Endothelial cell of umbilical vein (primary cell): ENCODE data around the gene TEX36. TPM values are rescaled to one million over a fixed set of nuclear protein-coding genes. Genes with fewer than 3 reads are reported as not detected.

Source experiments
- BruUV-seq: library from RNA; stranded (reverse); fragments of 400-500 nt; replicated peaks from 2 replicates; lab custom pipeline; 2021; lab: Mats Ljungman, UMichigan
- CTCF ChIA-PET: fragments of 300-600, 350-600 bp; sonication (Branson Sonifier 250); formaldehyde crosslinking; loops from one replicate; lab custom pipeline; 2021; ENCODE audit warnings: antibody characterized with exemption, inconsistent platforms; lab: Charles Lee
- POLR2A ChIA-PET: fragments of 300-600, 350-600 bp; sonication (Branson Sonifier 250); formaldehyde crosslinking; loops from one replicate; lab custom pipeline; 2021; ENCODE audit warnings: antibody characterized with exemption, inconsistent platforms; lab: Charles Lee
- DNase-seq: peaks from one replicate; pipeline ENCODE4 v3.0.0-alpha.2; 2011; ENCODE audit warnings: low read depth, low spot score
- FAIRE-seq: peaks from 2 replicates; lab custom pipeline; 2011; peaks lifted over from hg19 to GRCh38; lab: Jason Lieb, UNC
- H2AFZ ChIP-seq: 2 replicates; pipeline ENCODE4 v1.6.0; 2012; ENCODE audit warnings: low read depth, low read length, control low read depth, inconsistent platforms
- H3K27ac ChIP-seq: 2 replicates; pipeline ENCODE4 v1.5.1; 2011; ENCODE audit warnings: low read depth, mild to moderate bottlenecking, control low read depth, low read length, moderate library complexity; ENCODE audit not compliant: insufficient read depth
- H3K27me3 ChIP-seq, 2 experiments: 2 replicates each; pipeline versions ENCODE4 v1.6.0 to v1.6.1; 2011; ENCODE audit warnings: low read length in 2 of 2, mixed read lengths in 1 of 2; ENCODE audit not compliant: control insufficient read depth in 2 of 2, insufficient read depth in 2 of 2
- H3K36me3 ChIP-seq, 2 experiments: 2 replicates in 1 of 2; 3 replicates in 1 of 2; pipeline ENCODE4 v1.5.1; 2011; ENCODE audit warnings: low read length in 2 of 2, mild to moderate bottlenecking in 1 of 2, moderate library complexity in 1 of 2; ENCODE audit not compliant: control insufficient read depth in 2 of 2, insufficient read depth in 2 of 2; ENCODE audit errors: extremely low read depth in 1 of 2
- H3K4me1 ChIP-seq: 3 replicates; pipeline ENCODE4 v1.5.1; 2011; ENCODE audit warnings: mild to moderate bottlenecking, low read length; ENCODE audit not compliant: control insufficient read depth, insufficient read depth; ENCODE audit errors: extremely low read depth
- H3K4me2 ChIP-seq: 2 replicates; pipeline ENCODE4 v1.6.1; 2011; ENCODE audit warnings: low read length, control low read depth, mixed read lengths; ENCODE audit not compliant: insufficient read depth
- H3K4me3 ChIP-seq, 3 experiments: fragments of 200-600 bp in 1 of 3; sonication (generic), shearing (Covaris generic) in 1 of 3; replicated peaks in 1 of 3; 2 replicates each; pipeline ENCODE4 v1.5.1; 2011 to 2016; ENCODE audit warnings: control low read depth in 3 of 3, low read length in 3 of 3, mild to moderate bottlenecking in 2 of 3, inconsistent platforms in 1 of 3, low read depth in 1 of 3, moderate library complexity in 1 of 3; ENCODE audit not compliant: insufficient read depth in 1 of 3
- H3K79me2 ChIP-seq: 2 replicates; pipeline ENCODE4 v1.6.0; 2012; ENCODE audit warnings: low read length, inconsistent platforms; ENCODE audit not compliant: control insufficient read depth, insufficient read depth
- H3K9ac ChIP-seq: replicated peaks from 2 replicates; pipeline ENCODE3; 2011; ENCODE audit warnings: low read length, control low read depth; ENCODE audit not compliant: insufficient read depth; ENCODE audit errors: extremely low read depth
- H3K9me1 ChIP-seq: replicated peaks from 3 replicates; pipeline ENCODE4 v1.6.0; 2011; ENCODE audit warnings: mild to moderate bottlenecking, low read length; ENCODE audit not compliant: control insufficient read depth, insufficient read depth; ENCODE audit errors: extremely low read depth
- H3K9me3 ChIP-seq: replicated peaks from 2 replicates; pipeline ENCODE4 v1.5.1; 2012; ENCODE audit warnings: low read length, inconsistent platforms; ENCODE audit not compliant: control insufficient read depth, insufficient read depth
- H4K20me1 ChIP-seq: replicated peaks from 2 replicates; pipeline ENCODE3; 2011; ENCODE audit warnings: mild to moderate bottlenecking, low read length; ENCODE audit not compliant: control insufficient read depth, insufficient read depth; ENCODE audit errors: extremely low read depth
- CTCF ChIP-seq, 2 donors: IDR thresholded peaks; 1 replicate in 1 of 2; 2 replicates in 1 of 2; pipeline ENCODE4 v1.5.1; 2011; ENCODE audit warnings: low read length in 2 of 2, mild to moderate bottlenecking in 2 of 2, moderate library complexity in 2 of 2, control low read depth in 1 of 2, inconsistent platforms in 1 of 2, low read depth in 1 of 2; ENCODE audit not compliant: insufficient read depth in 1 of 2; ENCODE audit errors: extremely low read depth in 1 of 2
- EZH2 ChIP-seq: IDR thresholded peaks from 2 replicates; pipeline ENCODE4 v1.6.1; 2012; ENCODE audit warnings: borderline replicate concordance, low read depth, mild to moderate bottlenecking, moderate library complexity, low read length, inconsistent platforms; ENCODE audit not compliant: severe bottlenecking
- FOS ChIP-seq: IDR thresholded peaks from 2 replicates; pipeline ENCODE4 v1.6.1; 2011; ENCODE audit warnings: mild to moderate bottlenecking, low read length, moderate library complexity, borderline replicate concordance; ENCODE audit not compliant: insufficient read depth
- GATA2 ChIP-seq: IDR thresholded peaks from 2 replicates; pipeline ENCODE4 v1.7.0; 2011; ENCODE audit warnings: low read depth, mild to moderate bottlenecking, moderate library complexity, mixed read lengths, low read length; ENCODE audit not compliant: insufficient read length, insufficient read depth
- JUN ChIP-seq: IDR thresholded peaks from 2 replicates; pipeline ENCODE4 v1.6.1; 2011; ENCODE audit warnings: borderline replicate concordance, low read depth; ENCODE audit not compliant: insufficient read length, insufficient read depth
- MAX ChIP-seq: IDR thresholded peaks from 2 replicates; pipeline ENCODE4 v1.6.1; 2011; ENCODE audit not compliant: insufficient read depth, insufficient read length
- MYC ChIP-seq: IDR thresholded peaks from one replicate; pipeline ENCODE4 v1.6.1; 2011; ENCODE audit warnings: mild to moderate bottlenecking, low read depth, low read length
- POLR2A ChIP-seq: IDR thresholded peaks from 2 replicates; pipeline ENCODE4 v1.6.1; 2012; ENCODE audit warnings: low read depth, mild to moderate bottlenecking, control low read depth, low read length
- POLR2AphosphoS5 ChIP-seq: IDR thresholded peaks from 2 replicates; pipeline ENCODE4 v1.6.1; 2012; ENCODE audit warnings: low read depth, mild to moderate bottlenecking, control low read depth, low read length, moderate library complexity; ENCODE audit not compliant: insufficient read depth
- dilution Hi-C: fragments of 300-500 bp; cut with MboI; formaldehyde crosslinking; loops from one replicate; pipeline ENCODE4 v1.15.0; 2019; ENCODE audit warnings: low sequenced_read_pairs; ENCODE audit not compliant: extremely low pct_ligation_motif_present
- intact Hi-C: fragments of 100-400 bp; cut with micrococcal nuclease; formaldehyde crosslinking; loops from one replicate; pipeline ENCODE4 v1.10.0; 2022
- polyA plus RNA-seq, 4 experiments: library from polyadenylated mRNA; depleted of rRNA in 3 of 4; stranded (reverse) in 3 of 4; unstranded in 1 of 4; fragments of >200 nt; gene quantifications; 2 replicates each; pipeline versions ENCODE4 v1.2.1 to v1.2.3, GENCODE V29; 2011 to 2012; ENCODE audit warnings: missing spikeins in 1 of 4
- total RNA-seq: library from RNA; stranded (reverse); gene quantifications from 2 replicates; pipeline ENCODE4 v1.2.3, GENCODE V29; 2021

TEX36 gene
- total and polyA plus RNA-seq, 2 donors (not counting 3 experiments of a cell fraction or from before 2014, with no cell fraction given), result not detected

GRCh38 chr10:125624800-125625199 lies 58.2 kb downstream of the TEX36 start:
- intact Hi-C loops (loop anchor here (5.0 kb wide), 3 partner anchors 93 to 577 kb away; partner anchors contain the start of gene EDRF1), dilution Hi-C loops (no loop called here)
- H3K9me3 ChIP-seq, result no peaks in the 10 kb centered on the region
- H3K4me2 ChIP-seq, result no peak overlapping the region
- FAIRE-seq, result no peak
- H3K36me3 ChIP-seq, result no peaks in the 10 kb centered on the region
- peak; percentile 46 for DNase-seq
- no TSS peak for BruUV-seq
- TF ChIP-seq MAX (no peak), FOS (no peak), POLR2A (no peak)
- no peaks in the 10 kb centered on the region for H3K9me1 ChIP-seq
- H2AFZ ChIP-seq, result no peak overlapping the region
- H3K27ac ChIP-seq, result no peak overlapping the region
- no peaks in the 10 kb centered on the region for H3K79me2 ChIP-seq
- CTCF ChIA-PET, result no interaction called here
- H3K9ac ChIP-seq, result no peak overlapping the region
- POLR2A ChIA-PET, result no interaction called here
- H3K4me3 ChIP-seq, result no peak overlapping the region
- peaks cover 20% of the 10 kb centered on the region for H3K4me1 ChIP-seq
- no peaks in the 10 kb centered on the region for H4K20me1 ChIP-seq
- peaks cover 2 to 4% of the 10 kb centered on the region in 2 experiments for H3K27me3 ChIP-seq

GRCh38 chr10:125621052-125621451 lies 61.9 kb downstream of the TEX36 start:
- FAIRE-seq (no peak), DNase-seq (no peak)
- ChIA-PET POLR2A (no interaction called here), CTCF (interaction anchor here (1.0 to 1.8 kb wide), 2 partner anchors 9 to 14 kb away, joined by 3 to 9 read pairs; no protein-coding TSS in a partner anchor)
- H3K27me3 ChIP-seq, result peaks cover 2 to 4% of the 10 kb centered on the region in 2 experiments
- no peaks in the 10 kb centered on the region for H3K9me1 ChIP-seq
- no TSS peak for BruUV-seq
- peaks cover 3% of the 10 kb centered on the region for H3K4me1 ChIP-seq
- no peaks in the 10 kb centered on the region for H3K36me3 ChIP-seq
- H3K4me2 ChIP-seq, result no peak overlapping the region
- no peaks in the 10 kb centered on the region for H3K79me2 ChIP-seq
- no peaks in the 10 kb centered on the region for H4K20me1 ChIP-seq
- TF ChIP-seq MYC (no peak), EZH2 (no peak), POLR2AphosphoS5 (no peak), FOS (no peak), POLR2A (no peak), MAX (no peak), GATA2 (no peak), CTCF (IDR thresholded peaks at IDR 0.05; ENCODE audit: extremely low read depth in 1 of 2, insufficient read depth in 1 of 2, low read depth in 1 of 2, low read length in 2 of 2) (no peak), JUN (no peak)
- intact Hi-C loops (no loop called here), dilution Hi-C loops (no loop called here)
- no peak overlapping the region for H2AFZ ChIP-seq
- H3K27ac ChIP-seq, result no peak overlapping the region
- no peaks in the 10 kb centered on the region for H3K9me3 ChIP-seq
- H3K4me3 ChIP-seq, result no peak overlapping the region
- H3K9ac ChIP-seq, result no peak overlapping the region
